ENCODE data around the gene PLPPR3.

The PLPPR3 gene

GRCh38 chr19:811506-812048, 10.2 kb downstream of the PLPPR3 start:
- Histone ChIP-seq H3K27me3 (ENCODE audit: insufficient read depth, poor library complexity, severe bottlenecking) (no peaks in the 10 kb centered on the region), H3K27ac (replicated peaks) (peak overlapping the region; percentile 62), H3K4me3 (replicated peaks; ENCODE audit: insufficient read depth, low read length) (no peak overlapping the region; the same call in 1 of the 2 replicates)
- DNase-seq (ENCODE audit: low read depth in 1 of 2, low spot score in 1 of 2): no peak
- TF ChIP-seq REST (IDR thresholded peaks at IDR 0.05; ENCODE audit: insufficient replicate concordance, low read depth): no peak
- TF ChIP-seq CTCF (IDR thresholded peaks at IDR 0.05; ENCODE audit: insufficient read depth, low read length): no peak
- no peak for TF ChIP-seq POLR2AphosphoS5 (IDR thresholded peaks at IDR 0.05; ENCODE audit: low read depth)
- TF ChIP-seq GABPA (IDR thresholded peaks at IDR 0.05; ENCODE audit: low read depth): no peak; the same call in 1 of the 2 replicates
- TF ChIP-seq SPI1 (IDR thresholded peaks at IDR 0.05; ENCODE audit: borderline replicate concordance, low read depth): no peak

- H3K27ac ChIP-seq (replicated peaks): peak overlapping the region; percentile 62
- no peak overlapping the region for H3K4me3 ChIP-seq (replicated peaks; ENCODE audit: insufficient read depth, low read length)
- TF ChIP-seq REST (IDR thresholded peaks at IDR 0.05; ENCODE audit: insufficient replicate concordance, low read depth): no peak
- TF ChIP-seq POLR2AphosphoS5 (IDR thresholded peaks at IDR 0.05; ENCODE audit: low read depth): peak; percentile 14; the same call in 1 of the 2 replicates
- TF ChIP-seq GABPA (IDR thresholded peaks at IDR 0.05; ENCODE audit: low read depth): no peak
- TF ChIP-seq CTCF (IDR thresholded peaks at IDR 0.05; ENCODE audit: insufficient read depth, low read length): no peak
- no peak for TF ChIP-seq SPI1 (IDR thresholded peaks at IDR 0.05; ENCODE audit: borderline replicate concordance, low read depth)
- H3K27me3 ChIP-seq (ENCODE audit: insufficient read depth, poor library complexity, severe bottlenecking): no peaks in the 10 kb centered on the region
- DNase-seq (ENCODE audit: low read depth in 1 of 2, low spot score in 1 of 2): peak; percentile 41 to 63
Observed at GRCh38 chr19:810883-811489, 10.8 kb downstream of the PLPPR3 start.

GRCh38 chr19:810077-810855, 11.5 kb downstream of the PLPPR3 start:
- Histone ChIP-seq H3K27ac (replicated peaks) (peak overlapping the region; percentile 62), H3K27me3 (ENCODE audit: insufficient read depth, poor library complexity, severe bottlenecking) (no peaks in the 10 kb centered on the region), H3K4me3 (replicated peaks; ENCODE audit: insufficient read depth, low read length) (no peak overlapping the region)
- peak in 1 of 2 experiments; percentile 60 for DNase-seq (ENCODE audit: low read depth in 1 of 2, low spot score in 1 of 2)
- TF ChIP-seq SPI1 (IDR thresholded peaks at IDR 0.05; ENCODE audit: borderline replicate concordance, low read depth) (no peak), POLR2AphosphoS5 (IDR thresholded peaks at IDR 0.05; ENCODE audit: low read depth) (no peak), CTCF (IDR thresholded peaks at IDR 0.05; ENCODE audit: insufficient read depth, low read length) (no peak), REST (IDR thresholded peaks at IDR 0.05; ENCODE audit: insufficient replicate concordance, low read depth) (no peak), GABPA (IDR thresholded peaks at IDR 0.05; ENCODE audit: low read depth) (no peak)
